Endothelial cell of umbilical vein (primary cell): ENCODE measurements around the gene DAND5. TPM values are rescaled to one million over a fixed set of nuclear protein-coding genes. Genes with fewer than 3 reads are reported as not detected.

ENCODE experiments used
- BruUV-seq: library from RNA; stranded (reverse); fragments of 400-500 nt; replicated peaks from 2 replicates; lab custom pipeline; 2021; lab: Mats Ljungman, UMichigan
- CTCF ChIA-PET: fragments of 300-600, 350-600 bp; sonication (Branson Sonifier 250); formaldehyde crosslinking; loops from one replicate; lab custom pipeline; 2021; ENCODE audit warnings: antibody characterized with exemption, inconsistent platforms; lab: Charles Lee
- POLR2A ChIA-PET: fragments of 300-600, 350-600 bp; sonication (Branson Sonifier 250); formaldehyde crosslinking; loops from one replicate; lab custom pipeline; 2021; ENCODE audit warnings: antibody characterized with exemption, inconsistent platforms; lab: Charles Lee
- DNase-seq: peaks from one replicate; pipeline ENCODE4 v3.0.0-alpha.2; 2011; ENCODE audit warnings: low read depth, low spot score
- FAIRE-seq: peaks from 2 replicates; lab custom pipeline; 2011; peaks lifted over from hg19 to GRCh38; lab: Jason Lieb, UNC
- H2AFZ ChIP-seq: 2 replicates; pipeline ENCODE4 v1.6.0; 2012; ENCODE audit warnings: low read depth, low read length, control low read depth, inconsistent platforms
- H3K27ac ChIP-seq: 2 replicates; pipeline ENCODE4 v1.5.1; 2011; ENCODE audit warnings: low read depth, mild to moderate bottlenecking, control low read depth, low read length, moderate library complexity; ENCODE audit not compliant: insufficient read depth
- H3K27me3 ChIP-seq, 2 experiments: 2 replicates each; pipeline versions ENCODE4 v1.6.0 to v1.6.1; 2011; ENCODE audit warnings: low read length in 2 of 2, mixed read lengths in 1 of 2; ENCODE audit not compliant: control insufficient read depth in 2 of 2, insufficient read depth in 2 of 2
- H3K36me3 ChIP-seq, 2 experiments: 2 replicates in 1 of 2; 3 replicates in 1 of 2; pipeline ENCODE4 v1.5.1; 2011; ENCODE audit warnings: low read length in 2 of 2, mild to moderate bottlenecking in 1 of 2, moderate library complexity in 1 of 2; ENCODE audit not compliant: control insufficient read depth in 2 of 2, insufficient read depth in 2 of 2; ENCODE audit errors: extremely low read depth in 1 of 2
- H3K4me1 ChIP-seq: 3 replicates; pipeline ENCODE4 v1.5.1; 2011; ENCODE audit warnings: mild to moderate bottlenecking, low read length; ENCODE audit not compliant: control insufficient read depth, insufficient read depth; ENCODE audit errors: extremely low read depth
- H3K4me2 ChIP-seq: 2 replicates; pipeline ENCODE4 v1.6.1; 2011; ENCODE audit warnings: low read length, control low read depth, mixed read lengths; ENCODE audit not compliant: insufficient read depth
- H3K4me3 ChIP-seq, 3 experiments: fragments of 200-600 bp in 1 of 3; sonication (generic), shearing (Covaris generic) in 1 of 3; replicated peaks in 1 of 3; 2 replicates each; pipeline ENCODE4 v1.5.1; 2011 to 2016; ENCODE audit warnings: control low read depth in 3 of 3, low read length in 3 of 3, mild to moderate bottlenecking in 2 of 3, inconsistent platforms in 1 of 3, low read depth in 1 of 3, moderate library complexity in 1 of 3; ENCODE audit not compliant: insufficient read depth in 1 of 3
- H3K79me2 ChIP-seq: 2 replicates; pipeline ENCODE4 v1.6.0; 2012; ENCODE audit warnings: low read length, inconsistent platforms; ENCODE audit not compliant: control insufficient read depth, insufficient read depth
- H3K9ac ChIP-seq: replicated peaks from 2 replicates; pipeline ENCODE3; 2011; ENCODE audit warnings: low read length, control low read depth; ENCODE audit not compliant: insufficient read depth; ENCODE audit errors: extremely low read depth
- H3K9me1 ChIP-seq: replicated peaks from 3 replicates; pipeline ENCODE4 v1.6.0; 2011; ENCODE audit warnings: mild to moderate bottlenecking, low read length; ENCODE audit not compliant: control insufficient read depth, insufficient read depth; ENCODE audit errors: extremely low read depth
- H3K9me3 ChIP-seq: replicated peaks from 2 replicates; pipeline ENCODE4 v1.5.1; 2012; ENCODE audit warnings: low read length, inconsistent platforms; ENCODE audit not compliant: control insufficient read depth, insufficient read depth
- H4K20me1 ChIP-seq: replicated peaks from 2 replicates; pipeline ENCODE3; 2011; ENCODE audit warnings: mild to moderate bottlenecking, low read length; ENCODE audit not compliant: control insufficient read depth, insufficient read depth; ENCODE audit errors: extremely low read depth
- EZH2 ChIP-seq: IDR thresholded peaks from 2 replicates; pipeline ENCODE4 v1.6.1; 2012; ENCODE audit warnings: borderline replicate concordance, low read depth, mild to moderate bottlenecking, moderate library complexity, low read length, inconsistent platforms; ENCODE audit not compliant: severe bottlenecking
- FOS ChIP-seq: IDR thresholded peaks from 2 replicates; pipeline ENCODE4 v1.6.1; 2011; ENCODE audit warnings: mild to moderate bottlenecking, low read length, moderate library complexity, borderline replicate concordance; ENCODE audit not compliant: insufficient read depth
- GATA2 ChIP-seq: IDR thresholded peaks from 2 replicates; pipeline ENCODE4 v1.7.0; 2011; ENCODE audit warnings: low read depth, mild to moderate bottlenecking, moderate library complexity, mixed read lengths, low read length; ENCODE audit not compliant: insufficient read length, insufficient read depth
- JUN ChIP-seq: IDR thresholded peaks from 2 replicates; pipeline ENCODE4 v1.6.1; 2011; ENCODE audit warnings: borderline replicate concordance, low read depth; ENCODE audit not compliant: insufficient read length, insufficient read depth
- MYC ChIP-seq: IDR thresholded peaks from one replicate; pipeline ENCODE4 v1.6.1; 2011; ENCODE audit warnings: mild to moderate bottlenecking, low read depth, low read length
- POLR2A ChIP-seq: IDR thresholded peaks from 2 replicates; pipeline ENCODE4 v1.6.1; 2012; ENCODE audit warnings: low read depth, mild to moderate bottlenecking, control low read depth, low read length
- POLR2AphosphoS5 ChIP-seq: IDR thresholded peaks from 2 replicates; pipeline ENCODE4 v1.6.1; 2012; ENCODE audit warnings: low read depth, mild to moderate bottlenecking, control low read depth, low read length, moderate library complexity; ENCODE audit not compliant: insufficient read depth
- dilution Hi-C: fragments of 300-500 bp; cut with MboI; formaldehyde crosslinking; loops from one replicate; pipeline ENCODE4 v1.15.0; 2019; ENCODE audit warnings: low sequenced_read_pairs; ENCODE audit not compliant: extremely low pct_ligation_motif_present
- intact Hi-C: fragments of 100-400 bp; cut with micrococcal nuclease; formaldehyde crosslinking; loops from one replicate; pipeline ENCODE4 v1.10.0; 2022
- polyA plus RNA-seq, 4 experiments: library from polyadenylated mRNA; depleted of rRNA in 3 of 4; stranded (reverse) in 3 of 4; unstranded in 1 of 4; fragments of >200 nt; gene quantifications; 2 replicates each; pipeline versions ENCODE4 v1.2.1 to v1.2.3, GENCODE V29; 2011 to 2012; ENCODE audit warnings: missing spikeins in 1 of 4
- total RNA-seq: library from RNA; stranded (reverse); gene quantifications from 2 replicates; pipeline ENCODE4 v1.2.3, GENCODE V29; 2021
- TF ChIP-seq, protein P1 (sequence below), 2 donors: IDR thresholded peaks; 1 replicate in 1 of 2; 2 replicates in 1 of 2; pipeline ENCODE4 v1.5.1; 2011; ENCODE audit warnings: low read length in 2 of 2, mild to moderate bottlenecking in 2 of 2, moderate library complexity in 2 of 2, control low read depth in 1 of 2, inconsistent platforms in 1 of 2, low read depth in 1 of 2; ENCODE audit not compliant: insufficient read depth in 1 of 2; ENCODE audit errors: extremely low read depth in 1 of 2
- TF ChIP-seq, protein P2 (sequence below): IDR thresholded peaks from 2 replicates; pipeline ENCODE4 v1.6.1; 2011; ENCODE audit not compliant: insufficient read depth, insufficient read length

Gene DAND5
- total and polyA plus RNA-seq, 2 donors (not counting 3 experiments of a cell fraction or from before 2014, with no cell fraction given) = 0.06 to 0.20 TPM

DNA sequence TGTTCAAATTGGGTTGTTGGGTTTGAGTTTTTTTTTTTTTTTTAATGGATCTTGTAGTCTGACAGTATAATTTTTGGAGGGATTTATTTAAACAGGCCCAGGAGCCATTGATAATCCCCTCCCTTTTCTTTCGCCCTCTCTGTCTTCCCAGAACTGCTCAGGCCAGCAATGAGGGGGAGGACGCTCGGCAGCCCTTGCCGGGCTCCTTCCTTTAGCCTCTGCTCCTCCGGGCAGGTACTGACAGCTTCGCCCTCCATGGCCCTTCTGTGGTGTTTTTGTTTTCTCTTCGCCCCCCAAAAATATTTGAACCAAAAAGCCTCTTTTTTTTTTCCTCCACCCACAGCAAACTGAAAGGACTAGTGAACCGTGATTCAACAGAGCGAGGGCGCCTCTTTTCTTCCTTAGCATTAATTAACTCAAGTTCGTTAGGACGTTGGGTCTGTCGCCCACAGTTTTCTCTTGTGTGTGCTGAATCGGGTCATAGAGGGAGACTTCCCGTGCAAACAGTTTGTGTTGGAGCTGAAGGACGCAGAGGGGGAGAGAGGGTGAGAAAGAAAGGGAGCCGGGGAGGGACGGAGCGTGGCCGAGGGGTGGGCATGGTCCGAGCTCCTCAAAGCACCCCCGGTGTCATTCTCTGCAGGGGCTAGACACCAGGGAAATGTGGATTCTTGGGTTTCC is 47.4 kb downstream of the DAND5 start:
- H3K9ac ChIP-seq = no peak overlapping the region
- H3K27ac ChIP-seq = no peak overlapping the region
- no peaks in the 10 kb centered on the region for H4K20me1 ChIP-seq
- FAIRE-seq (no peak), DNase-seq (no peak)
- H3K4me2 ChIP-seq = no peak overlapping the region
- no peaks in the 10 kb centered on the region for H3K79me2 ChIP-seq
- intact Hi-C loops (no loop called here), dilution Hi-C loops (no loop called here)
- H3K27me3 ChIP-seq = peaks cover 0 to 8% of the 10 kb centered on the region in 2 experiments
- CTCF ChIA-PET = interaction anchor here (1.6 kb wide), 1 partner anchor 17 kb away, joined by 9 read pairs; no protein-coding TSS in a partner anchor
- POLR2A ChIA-PET = interaction anchor here (0.7 kb wide), 1 partner anchor 17 kb away, joined by 5 read pairs; no protein-coding TSS in a partner anchor
- no peaks in the 10 kb centered on the region for H3K36me3 ChIP-seq
- peaks cover 16% of the 10 kb centered on the region for H3K4me1 ChIP-seq
- no TSS peak for BruUV-seq
- no peak overlapping the region for H2AFZ ChIP-seq
- TF ChIP-seq POLR2A (no peak), MYC (no peak), EZH2 (no peak), JUN (no peak), GATA2 (no peak), FOS (no peak), POLR2AphosphoS5 (no peak)
- TF ChIP-seq, protein P1, sequence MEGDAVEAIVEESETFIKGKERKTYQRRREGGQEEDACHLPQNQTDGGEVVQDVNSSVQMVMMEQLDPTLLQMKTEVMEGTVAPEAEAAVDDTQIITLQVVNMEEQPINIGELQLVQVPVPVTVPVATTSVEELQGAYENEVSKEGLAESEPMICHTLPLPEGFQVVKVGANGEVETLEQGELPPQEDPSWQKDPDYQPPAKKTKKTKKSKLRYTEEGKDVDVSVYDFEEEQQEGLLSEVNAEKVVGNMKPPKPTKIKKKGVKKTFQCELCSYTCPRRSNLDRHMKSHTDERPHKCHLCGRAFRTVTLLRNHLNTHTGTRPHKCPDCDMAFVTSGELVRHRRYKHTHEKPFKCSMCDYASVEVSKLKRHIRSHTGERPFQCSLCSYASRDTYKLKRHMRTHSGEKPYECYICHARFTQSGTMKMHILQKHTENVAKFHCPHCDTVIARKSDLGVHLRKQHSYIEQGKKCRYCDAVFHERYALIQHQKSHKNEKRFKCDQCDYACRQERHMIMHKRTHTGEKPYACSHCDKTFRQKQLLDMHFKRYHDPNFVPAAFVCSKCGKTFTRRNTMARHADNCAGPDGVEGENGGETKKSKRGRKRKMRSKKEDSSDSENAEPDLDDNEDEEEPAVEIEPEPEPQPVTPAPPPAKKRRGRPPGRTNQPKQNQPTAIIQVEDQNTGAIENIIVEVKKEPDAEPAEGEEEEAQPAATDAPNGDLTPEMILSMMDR (IDR thresholded peaks at IDR 0.05; ENCODE audit: extremely low read depth in 1 of 2, insufficient read depth in 1 of 2, low read depth in 1 of 2, low read length in 2 of 2) = no peak
- TF ChIP-seq, protein P2, sequence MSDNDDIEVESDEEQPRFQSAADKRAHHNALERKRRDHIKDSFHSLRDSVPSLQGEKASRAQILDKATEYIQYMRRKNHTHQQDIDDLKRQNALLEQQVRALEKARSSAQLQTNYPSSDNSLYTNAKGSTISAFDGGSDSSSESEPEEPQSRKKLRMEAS = no peak
- H3K4me3 ChIP-seq = no peak overlapping the region
- no peaks in the 10 kb centered on the region for H3K9me1 ChIP-seq
- no peaks in the 10 kb centered on the region for H3K9me3 ChIP-seq
